Left colon (tissue), 2 donors: ENCODE results near the gene TMEM167B. TPM values are rescaled to one million over a fixed set of nuclear protein-coding genes. Genes with fewer than 3 reads are reported as not detected.
"Not testable (repeated sequence)": the region's sequence is repeated elsewhere in the genome, so short reads cannot be mapped to it uniquely, and the experiment has no call there.

ENCODE experiments used
- ATAC-seq: fragments of 200-7000 bp; cut with Tn5 transposase; one replicate; pipeline ENCODE4 v1.9.1; 2020; ENCODE audit warnings: mild to moderate bottlenecking, moderate library complexity
- DNase-seq, 2 donors: peaks; one replicate each; pipeline ENCODE4 v3.0.0-alpha.2; 2020
- intact Hi-C, 2 donors: fragments of 100-400 bp; cut with DNase I in 1 of 2; cut with micrococcal nuclease in 1 of 2; formaldehyde crosslinking; loops; one replicate each; pipeline versions ENCODE4 v1.11.2 to v1.14.0; 2022; cut with DNase I, micrococcal nuclease
- long read RNA-seq: library from polyadenylated mRNA; unstranded; transcript quantifications from one replicate; pipeline ENCODE4 v2.0.0, GENCODE V29; 2021
- total RNA-seq, 2 donors: library from RNA; stranded (reverse); fragmentation: NEBNext Ultra II Directional; extraction: Animal tissue kit (Norgen Biotek cat#: 25700); gene quantifications; one replicate each; pipeline ENCODE4 v1.2.1, GENCODE V29; 2021
- donor health status: DM: no; HTN: no; CAD: no.
- donor health status: DM: yes; HTN: yes; CAD: no.

TMEM167B gene
- 10 to 100 TPM; 41.2 to 48.2 TPM for total RNA-seq
- long read RNA-seq, transcript TMEM167B-201 (3 exons, 3,730 nt) = major isoform, 18 of 24 reads
- long read RNA-seq, partial matches to known transcripts = 0 of 24 reads
- long read RNA-seq, other reads (novel, unspliced or antisense) = 6 of 24 reads

DNA sequence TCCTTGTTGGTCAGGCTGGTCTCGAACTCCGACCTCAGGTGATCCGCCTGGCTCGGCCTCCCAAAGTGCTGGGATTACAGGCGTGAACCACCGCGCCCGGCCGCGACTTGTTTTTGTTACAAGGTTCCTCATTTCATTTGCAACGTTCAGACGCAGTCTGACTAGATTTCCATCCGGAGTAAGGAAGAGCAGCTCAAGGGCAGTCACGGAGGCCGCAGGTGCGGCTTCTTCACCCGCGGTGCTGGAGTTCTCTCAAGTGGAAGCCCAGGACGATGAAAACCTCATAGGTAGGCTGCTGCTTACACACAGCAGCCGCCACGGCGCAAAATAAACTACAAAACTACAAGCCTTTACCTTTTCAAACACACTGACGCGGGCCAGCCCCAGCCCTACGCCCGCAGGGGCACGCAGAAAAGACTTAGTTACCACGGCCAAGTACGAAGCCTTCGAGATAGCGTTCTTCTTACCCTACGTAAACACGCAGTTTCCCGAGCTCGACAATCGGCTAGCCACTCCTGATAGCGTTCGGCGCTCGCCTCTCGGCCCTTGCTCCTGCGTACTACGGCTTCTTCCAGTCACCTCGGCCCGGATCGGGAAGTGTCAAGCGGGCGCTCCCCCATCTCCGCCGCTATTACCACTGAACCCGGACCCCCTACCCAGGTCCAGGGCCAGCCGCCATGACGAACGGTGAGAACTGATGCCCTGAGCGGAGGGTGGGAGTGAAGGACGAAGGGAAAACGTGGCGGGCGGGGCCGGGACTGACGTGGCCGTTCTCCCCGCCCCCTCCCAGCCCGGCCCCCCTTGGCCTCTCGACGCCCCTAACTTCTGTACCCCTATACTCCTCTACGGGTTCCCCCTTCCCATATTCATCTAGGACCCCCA lies at the start of gene TMEM167B:
Gene TMEM167B (plus strand): TSS at position 569 of the 882 bp plus-strand sequence. CDS start 109 bp downstream, at position 678.
- DNase-seq = peak; percentile 93 to 95
- intact Hi-C loops = no loop called here
- peak; percentile 89 for ATAC-seq

DNA sequence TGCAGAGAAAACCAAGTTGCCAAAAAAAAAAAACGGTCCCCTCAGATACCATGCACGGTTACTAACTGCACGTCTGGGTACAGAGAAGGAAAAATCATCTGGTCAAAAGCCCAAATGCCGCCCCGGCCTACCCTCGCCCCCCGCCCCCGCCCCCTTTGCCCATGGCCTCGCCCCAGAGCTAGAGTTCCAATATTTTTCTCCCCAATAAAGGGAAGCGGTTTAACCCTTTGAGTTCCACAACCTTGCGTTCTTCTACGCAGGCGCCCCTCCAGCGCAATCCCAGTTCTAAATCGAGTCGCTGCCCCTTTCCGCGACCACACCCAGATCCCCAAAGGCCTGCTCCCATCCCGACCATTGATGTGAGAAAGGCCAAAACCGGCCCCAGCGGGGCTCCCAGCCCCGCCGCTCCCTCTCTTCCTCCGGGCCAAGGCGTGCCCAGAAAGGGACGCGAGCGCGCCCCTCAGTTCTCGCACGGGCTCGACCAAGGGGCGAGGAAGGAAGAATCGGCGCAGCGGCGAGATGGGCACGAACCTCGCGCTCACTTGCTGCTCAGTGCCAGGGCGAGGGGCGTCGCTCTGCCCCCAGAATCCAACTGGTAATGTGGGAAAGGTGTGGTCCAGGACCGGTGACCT lies 49.5 kb upstream of the TMEM167B start:
- intact Hi-C loops = no loop called here
- peak; percentile 43 for ATAC-seq
- peak in 1 of 2 donors; percentile 56 for DNase-seq

DNA sequence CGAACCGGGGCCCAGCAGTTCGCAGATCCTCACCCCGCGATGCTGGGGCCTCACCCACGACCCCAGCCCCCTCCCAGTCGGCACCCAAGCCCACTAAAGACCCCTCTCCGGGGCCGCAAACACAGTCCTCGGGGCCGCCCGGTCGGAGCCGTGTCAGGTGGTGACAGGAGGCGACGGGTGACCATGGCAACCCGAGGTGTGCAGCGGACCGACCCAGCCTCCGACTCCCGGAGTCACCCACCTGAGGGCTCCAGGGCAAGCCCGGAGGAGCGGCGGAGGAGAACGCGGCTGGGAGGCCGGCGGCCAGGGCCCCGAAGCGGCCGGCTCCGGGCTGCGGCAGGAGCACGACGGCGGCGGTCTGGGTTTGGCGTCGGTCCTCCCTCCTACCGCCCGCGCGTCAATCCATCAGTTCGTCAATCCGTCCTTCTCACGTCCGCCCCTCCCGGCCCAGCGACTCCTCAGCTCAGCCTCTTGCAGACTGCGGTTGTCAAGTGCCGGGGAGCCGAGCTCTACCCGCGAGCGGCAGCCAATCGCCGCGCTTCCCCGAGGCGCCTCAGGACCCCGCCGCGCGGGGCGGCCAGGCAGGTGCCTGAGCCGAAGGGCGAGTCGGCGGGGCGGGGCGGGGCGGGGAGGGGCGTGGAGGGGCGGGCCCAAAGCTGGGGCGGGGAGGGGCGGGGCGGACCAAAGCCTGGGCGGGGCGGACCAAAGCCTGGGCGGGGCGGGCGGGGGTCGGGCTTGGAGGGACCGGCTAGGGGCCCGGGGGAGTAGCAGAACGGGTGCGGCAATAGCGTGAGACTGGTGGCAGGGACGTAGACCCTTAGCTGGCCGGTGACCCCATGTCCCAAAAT lies 48.7 kb upstream of the TMEM167B start, which contains the start of gene WDR47:
Gene WDR47 (minus strand): TSS at position 482 of the 848 bp plus-strand sequence. CDS start 18,590 bp downstream, outside the sequence.
- intact Hi-C loops = no loop called here
- ATAC-seq = peak; percentile 97
- DNase-seq = peak; percentile 95

GRCh38 chr1:109045595-109045994 lies 45.0 kb upstream of the TMEM167B start:
- ATAC-seq = no peak
- intact Hi-C loops = no loop called here
- DNase-seq = no peak

- no peak for ATAC-seq
- intact Hi-C loops = no loop called here
- no peak for DNase-seq
These were observed 43.9 kb upstream of the TMEM167B start for GRCh38 chr1:109046671-109047070.

GRCh38 chr1:109047339-109047738 lies 43.2 kb upstream of the TMEM167B start:
- ATAC-seq (no peak), DNase-seq (no peak)
- intact Hi-C loops = no loop called here

GRCh38 chr1:109048335-109048734 lies 42.2 kb upstream of the TMEM167B start:
- ATAC-seq (no peak), DNase-seq (no peak)
- intact Hi-C loops = no loop called here

DNA sequence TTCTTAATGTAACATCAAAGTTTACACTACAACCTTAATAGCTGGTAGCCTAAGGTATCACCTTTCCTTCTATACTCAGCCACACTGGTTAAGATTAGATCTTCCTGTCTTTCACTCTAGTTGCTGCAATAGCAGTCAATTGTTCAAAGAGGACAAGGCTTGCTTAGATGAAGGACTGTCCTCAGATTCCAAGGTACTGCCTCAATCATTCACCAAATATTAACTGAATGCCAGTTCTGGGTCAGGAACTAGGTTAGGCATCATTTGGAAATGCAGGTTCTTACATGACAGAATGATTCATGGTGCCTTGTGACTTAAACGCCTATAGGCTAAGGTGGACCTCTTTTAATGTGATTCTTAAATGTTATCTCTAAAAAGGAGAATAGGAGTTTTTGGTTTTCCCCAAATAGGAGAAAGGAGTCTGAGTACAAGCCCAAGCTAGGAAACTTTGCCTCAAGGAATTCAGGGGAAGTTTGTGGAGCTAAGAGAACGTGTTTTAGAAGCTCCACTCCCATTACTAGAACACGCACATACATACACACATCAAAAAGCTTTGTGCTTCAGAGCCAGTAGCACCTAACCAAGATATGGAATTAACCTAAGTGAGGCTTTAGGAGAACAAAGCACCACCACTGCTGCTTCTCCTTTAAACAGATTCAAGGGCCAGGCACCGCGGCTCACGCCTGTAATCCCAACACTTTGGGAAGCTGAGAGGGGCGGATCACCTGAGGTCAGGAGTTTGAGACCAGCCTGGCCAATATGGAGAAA lies 40.2 kb upstream of the TMEM167B start:
- intact Hi-C loops = no loop called here
- ATAC-seq = no peak
- DNase-seq = no peak

DNA sequence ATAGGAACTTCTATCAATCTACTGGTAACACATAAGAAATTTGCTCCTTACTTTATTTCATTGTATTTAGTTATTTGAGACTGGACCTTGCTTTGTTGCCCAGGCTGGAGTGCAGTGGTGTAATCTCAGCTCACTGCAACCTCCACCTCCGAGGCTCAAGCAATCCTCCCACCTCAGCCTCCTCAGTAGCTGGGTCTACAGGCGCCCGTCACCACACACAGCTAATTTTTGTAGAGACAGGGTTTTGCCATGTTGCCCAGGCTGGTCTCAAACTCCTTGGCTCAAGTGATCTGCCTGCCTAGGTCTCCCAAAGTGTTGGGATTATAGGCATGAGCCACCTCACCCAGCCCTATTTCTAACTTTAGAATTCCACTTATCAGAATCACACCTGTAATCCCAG lies 38.4 kb upstream of the TMEM167B start:
- not testable (repeated sequence) for DNase-seq

DNA sequence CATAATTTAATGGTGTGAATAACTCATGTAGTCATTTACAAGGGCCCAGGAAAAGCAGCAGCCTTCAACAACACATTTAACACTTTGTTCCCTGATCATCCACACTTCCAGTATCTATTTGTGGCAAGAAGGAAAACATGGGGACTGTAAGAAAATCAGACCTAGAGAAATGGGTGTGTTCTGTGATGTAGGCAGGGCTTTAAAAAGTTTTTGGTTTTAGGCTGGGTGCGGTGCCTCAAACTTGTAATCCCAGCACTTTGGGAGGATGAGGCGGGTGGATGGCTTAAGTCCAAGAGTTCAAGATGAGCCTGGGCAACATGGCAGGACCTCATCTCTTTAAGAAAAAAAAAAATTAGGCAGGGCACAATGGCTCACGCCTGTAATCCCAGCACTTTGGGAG lies 34.5 kb upstream of the TMEM167B start:
- intact Hi-C loops = no loop called here
- ATAC-seq (no peak), DNase-seq (no peak)

More for the DNA sequence above, 38.4 kb upstream of the TMEM167B start:
- ATAC-seq, intact Hi-C loops: not testable (repeated sequence)

DNA sequence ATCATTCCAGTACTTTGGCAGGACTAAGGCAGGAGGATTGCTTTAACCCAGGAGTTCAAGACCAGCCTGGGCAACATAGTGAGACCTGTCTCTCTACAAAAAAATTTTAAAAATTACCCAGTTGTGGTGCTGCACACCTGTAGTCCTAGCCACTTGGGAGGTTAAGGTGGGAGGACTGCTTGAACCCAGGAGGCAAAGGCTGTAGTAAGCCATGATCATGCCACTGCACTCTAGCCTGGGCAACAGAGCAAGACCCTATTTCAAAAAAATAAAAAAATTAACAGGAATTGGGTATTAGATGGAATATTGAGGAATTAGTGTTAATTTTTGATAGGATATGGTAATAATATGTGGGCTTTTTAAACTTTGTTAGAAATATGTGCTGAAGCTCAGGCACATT lies 31.5 kb upstream of the TMEM167B start:
- intact Hi-C loops = no loop called here
- DNase-seq = no peak
- no peak for ATAC-seq

GRCh38 chr1:109060707-109061106 lies 29.9 kb upstream of the TMEM167B start:
- DNase-seq = no peak
- ATAC-seq = peak; percentile 80
- intact Hi-C loops = no loop called here

- no peak for ATAC-seq
- intact Hi-C loops = no loop called here
- DNase-seq = no peak
These were observed 29.4 kb upstream of the TMEM167B start for GRCh38 chr1:109061183-109061582.

- no peak for DNase-seq
- no peak for ATAC-seq
- intact Hi-C loops = no loop called here
These were observed 25.4 kb upstream of the TMEM167B start for GRCh38 chr1:109065137-109065536.

GRCh38 chr1:109067883-109068282 lies 22.7 kb upstream of the TMEM167B start:
- ATAC-seq (no peak), DNase-seq (no peak)
- intact Hi-C loops = no loop called here

DNA sequence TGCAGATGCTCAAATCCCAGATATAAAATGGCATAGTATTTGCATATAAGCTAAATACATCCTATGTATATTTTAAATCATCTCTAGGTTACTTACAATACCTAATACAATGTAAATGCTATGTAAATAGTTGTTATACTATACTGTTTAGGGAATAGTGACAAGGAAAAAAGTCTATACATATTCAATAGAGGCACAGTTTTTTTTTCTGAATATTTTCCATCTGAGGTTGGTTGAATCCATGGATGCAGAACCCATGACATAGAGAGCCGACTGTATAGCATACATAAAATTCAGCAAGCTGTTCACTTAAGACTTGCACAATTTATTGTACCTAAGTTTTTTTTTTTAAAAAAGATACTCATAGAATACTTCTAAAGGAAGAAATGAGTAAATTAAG lies 21.3 kb upstream of the TMEM167B start:
- intact Hi-C loops = no loop called here
- ATAC-seq (no peak), DNase-seq (no peak)

DNA sequence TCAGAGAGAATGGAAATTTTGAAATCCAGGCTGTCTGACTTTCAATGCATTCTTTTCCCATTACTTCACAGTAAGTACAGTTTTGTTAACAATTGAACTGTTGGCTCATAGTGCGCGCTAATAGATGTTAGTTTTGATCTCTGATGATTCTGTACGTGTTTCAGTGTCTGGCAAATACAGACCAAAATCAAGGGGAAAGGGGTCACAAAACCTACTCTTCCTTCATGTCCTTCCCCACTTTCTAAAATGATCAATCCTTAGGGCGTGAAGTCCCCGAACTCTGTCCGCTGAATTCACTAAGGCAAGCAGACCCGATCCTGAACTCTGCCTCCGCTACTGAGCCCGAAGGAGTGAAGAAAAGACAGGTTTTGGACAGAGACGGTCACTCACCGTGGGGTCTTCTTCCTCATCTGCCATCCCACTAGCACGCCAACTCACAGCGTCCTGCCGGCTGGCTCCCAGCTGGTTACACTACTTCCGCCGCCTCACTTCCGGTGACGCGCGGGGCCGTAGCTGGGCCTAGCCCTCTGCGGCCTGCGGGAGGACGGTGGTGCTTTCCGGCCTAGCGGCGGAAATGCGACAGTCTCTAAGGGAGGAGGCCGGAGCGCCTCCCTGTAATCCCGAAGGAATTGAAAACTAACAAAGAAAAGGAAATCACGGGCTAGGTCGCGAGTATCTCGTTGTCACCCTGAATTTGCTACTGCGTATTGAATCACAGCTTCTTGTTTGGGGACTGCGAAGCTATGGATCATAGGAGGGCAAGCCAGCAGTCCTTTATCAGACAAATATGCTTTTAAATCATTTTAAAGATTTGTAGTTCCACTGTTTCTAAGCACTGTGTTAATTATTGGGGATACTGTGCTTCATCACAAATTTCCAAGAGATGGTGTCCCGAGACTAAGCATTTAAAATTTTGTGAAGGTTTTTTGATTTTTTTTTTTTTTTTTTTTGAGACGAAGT lies 14.8 kb upstream of the TMEM167B start, which contains the start of gene TAF13:
Gene TAF13 (minus strand): TSS at position 473 of the 960 bp plus-strand sequence. CDS start 56 bp downstream, at position 417.
- DNase-seq (peak; percentile 95 to 96), ATAC-seq (peak; percentile 100)
- intact Hi-C loops = no loop called here
